Stimulated activated CD8-positive, alpha-beta memory T cell treated with anti-CD3 and anti-CD28 coated beads, Interleukin-12 subunit alpha, Interleukin-12 subunit beta, amount 100 ng/mL, for 4 hours (primary cell): Measurements from ENCODE around the gene C6.
"Not testable (repeated sequence)": the region's sequence is repeated elsewhere in the genome, so short reads cannot be mapped to it uniquely, and the experiment has no call there.

Experiments
- DNase-seq: peaks from one replicate; pipeline ENCODE4 v3.0.0-alpha.2; 2020; ENCODE audit warnings: low read depth

C6 gene

DNA sequence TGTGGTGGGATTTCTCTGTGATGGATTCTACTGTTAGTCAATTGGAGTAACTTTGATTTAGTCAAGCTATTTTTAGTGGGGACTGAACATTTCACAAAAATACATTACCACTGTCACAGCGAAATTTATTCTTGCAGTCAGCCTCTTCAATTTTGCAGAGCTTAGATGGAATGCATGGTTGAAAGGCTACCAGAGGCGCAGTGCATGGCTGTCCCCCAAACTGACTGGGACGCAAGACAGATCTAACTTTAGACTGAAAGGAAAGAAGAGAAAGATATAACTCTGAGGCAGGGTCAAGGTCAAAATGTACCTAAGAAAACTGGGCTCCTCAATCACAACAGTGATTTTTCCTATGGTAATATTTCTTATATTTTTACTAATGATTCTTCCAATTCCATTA lies 13.7 kb downstream of the C6 start:
- no peak for DNase-seq

DNA sequence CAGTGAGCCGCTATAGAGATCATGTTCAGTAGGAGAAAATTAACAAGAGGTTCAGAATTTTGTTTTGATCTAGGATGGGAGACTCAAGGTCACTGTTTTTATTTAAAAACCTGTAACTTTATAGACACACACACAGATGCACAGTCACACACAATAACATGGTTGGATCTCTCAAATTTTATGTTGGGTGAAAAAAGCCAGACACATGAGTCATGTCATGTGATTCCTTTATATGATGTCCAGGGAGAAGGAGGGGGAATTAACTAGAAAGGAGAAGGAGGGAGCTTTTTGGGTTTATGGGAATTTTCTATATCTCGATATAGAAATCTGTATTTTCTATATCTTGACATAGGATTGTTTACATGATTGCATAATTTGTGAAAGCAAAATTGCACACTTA lies 17.1 kb downstream of the C6 start:
- no peak for DNase-seq

DNA sequence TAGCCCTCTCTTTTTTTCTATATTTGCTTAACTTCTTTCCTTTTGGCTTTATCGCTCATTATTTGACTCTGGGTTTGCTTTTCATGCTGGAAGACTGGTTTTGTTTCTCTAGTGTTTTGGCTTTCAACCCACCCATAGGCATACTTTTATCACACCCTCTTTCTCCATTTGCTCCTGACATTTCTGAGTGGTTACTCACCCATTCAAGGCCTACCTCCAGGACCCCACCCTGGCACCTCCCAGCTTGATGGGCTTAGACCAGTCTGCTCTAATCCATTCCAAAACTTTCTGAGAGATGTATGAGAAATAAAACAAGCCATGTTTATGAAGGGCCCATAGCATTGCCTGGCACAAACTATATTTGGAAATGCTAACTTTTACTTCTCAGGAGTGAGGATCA lies 18.1 kb downstream of the C6 start:
- no peak for DNase-seq

DNA sequence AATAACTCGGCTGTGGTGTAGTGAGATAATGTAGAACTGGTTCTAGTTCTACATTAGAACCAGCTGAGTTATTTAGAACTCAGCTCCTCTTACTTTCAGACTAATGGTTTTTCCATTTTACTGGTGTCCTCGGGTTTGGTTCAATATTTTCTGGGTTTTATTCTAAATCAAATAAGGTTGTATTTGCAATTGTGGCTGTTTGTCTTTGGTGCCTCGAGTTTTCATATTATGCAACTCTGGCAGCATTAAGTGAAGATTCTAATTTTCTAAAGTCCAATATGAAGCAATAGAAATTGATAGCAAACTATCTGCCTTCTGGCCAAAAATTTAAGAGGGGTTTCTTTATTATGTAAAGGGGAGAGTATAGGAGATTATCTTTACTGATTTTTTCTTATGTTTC lies 19.0 kb downstream of the C6 start:
- DNase-seq, result no peak

DNA sequence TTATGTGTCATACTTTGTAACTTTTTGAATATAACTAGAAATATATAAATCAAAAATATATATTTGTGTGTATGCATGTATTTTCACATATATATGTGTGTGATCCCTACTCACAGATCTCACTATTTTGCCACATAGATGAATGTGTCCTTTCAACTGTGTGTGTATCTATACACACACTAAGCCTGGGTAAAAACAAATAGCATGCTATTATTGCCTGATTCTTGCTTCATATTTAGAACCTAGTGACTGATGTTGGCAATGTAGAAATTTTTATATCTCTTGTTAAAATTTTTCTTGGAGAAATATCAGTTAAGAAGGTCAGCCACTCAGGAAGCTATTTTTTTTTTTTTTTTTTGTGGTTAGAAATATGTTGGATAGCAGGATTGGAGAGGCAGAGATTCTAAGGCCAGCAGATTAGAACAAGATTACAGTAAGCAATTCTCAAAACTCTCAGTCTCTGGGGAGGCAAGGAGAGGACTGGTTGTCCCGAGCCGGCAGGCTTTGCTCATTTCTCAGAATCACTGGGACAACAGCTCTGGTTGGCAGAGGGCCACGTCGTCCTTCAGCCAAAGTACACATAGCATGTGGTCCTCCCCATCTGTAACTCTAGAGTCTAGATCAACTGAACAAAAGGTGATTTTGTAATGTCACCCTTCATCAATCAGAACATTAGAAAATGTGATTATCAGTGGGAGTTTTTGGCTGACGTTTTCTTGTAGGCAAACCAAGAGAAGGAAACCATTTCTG lies 19.7 kb downstream of the C6 start:
- DNase-seq, result no peak

DNA sequence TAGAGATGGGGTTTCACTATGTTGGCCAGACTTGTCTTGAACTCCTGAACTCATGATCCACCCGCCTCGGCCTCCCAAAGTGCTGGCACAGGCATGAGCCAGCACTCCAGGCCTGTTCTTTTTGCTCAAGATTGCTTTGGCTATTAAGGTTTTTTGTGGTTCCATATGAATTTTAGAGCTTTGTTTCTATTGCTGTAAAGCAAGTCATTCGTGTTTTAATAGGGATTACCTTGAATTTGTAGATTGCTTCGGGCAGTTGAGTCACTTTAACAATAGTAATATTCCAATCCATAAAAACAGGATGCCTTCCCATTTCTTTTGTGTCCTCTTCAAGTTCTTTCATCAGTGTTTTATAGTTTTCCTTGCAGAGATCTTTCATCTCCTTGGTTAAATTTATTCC lies 22.1 kb downstream of the C6 start:
- no peak for DNase-seq

DNA sequence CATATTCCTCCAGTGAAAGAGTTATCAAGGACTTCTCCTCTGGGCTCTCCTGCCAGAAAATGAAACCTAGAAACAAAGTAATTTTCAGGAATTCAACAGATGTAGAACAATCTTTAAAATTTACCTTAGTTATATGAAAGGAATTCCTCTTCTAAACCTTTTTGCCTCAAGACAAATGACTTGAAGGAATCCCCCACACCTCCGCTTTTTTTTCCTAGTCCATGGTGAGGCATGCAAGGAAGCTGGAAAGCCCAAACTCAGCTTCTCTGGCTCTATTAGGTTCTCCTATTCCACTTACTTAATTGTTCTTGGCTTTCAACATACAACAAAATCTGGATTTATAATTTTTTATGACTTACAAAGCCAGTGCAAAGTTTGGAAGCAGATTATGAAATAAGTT lies 27.2 kb downstream of the C6 start:
- no peak for DNase-seq

DNA sequence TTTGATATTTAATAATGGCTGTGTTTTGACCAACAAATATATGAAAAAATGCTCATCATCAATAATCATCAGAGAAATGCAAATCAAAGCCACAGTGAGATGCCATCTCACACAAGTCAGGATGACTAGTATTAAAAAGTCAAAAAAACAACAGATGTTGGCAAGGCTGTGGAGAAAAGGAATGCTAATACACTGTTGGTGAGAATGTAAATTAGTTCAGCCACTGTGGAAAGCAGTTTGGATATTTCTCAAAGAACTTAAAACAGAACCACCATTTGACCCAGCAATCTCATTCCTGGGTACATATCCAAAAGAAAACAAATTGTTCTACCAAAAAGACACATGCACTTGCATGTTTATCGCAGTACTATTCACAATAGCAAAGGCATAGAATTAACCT lies 30.0 kb downstream of the C6 start:
- DNase-seq, result not testable (repeated sequence)

DNA sequence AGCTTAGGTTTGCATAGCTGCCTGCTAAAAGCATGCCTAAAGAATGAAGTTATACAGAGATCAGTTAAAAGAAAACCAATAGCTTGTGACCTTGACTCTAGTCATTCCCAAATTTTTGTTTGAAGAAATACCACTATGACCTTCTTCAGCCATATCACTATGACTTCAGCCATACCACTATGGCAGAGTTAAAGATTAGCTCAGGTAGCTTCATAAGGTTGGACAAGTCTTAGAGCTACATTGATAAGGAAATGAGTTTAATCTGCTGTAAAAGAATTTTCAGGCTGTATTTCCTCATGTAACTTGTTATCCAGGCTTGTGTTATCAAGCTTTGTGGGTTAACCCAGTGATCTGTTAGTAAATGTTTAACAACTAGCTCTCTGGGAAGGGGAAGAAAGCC lies 30.7 kb downstream of the C6 start:
- no peak for DNase-seq

DNA sequence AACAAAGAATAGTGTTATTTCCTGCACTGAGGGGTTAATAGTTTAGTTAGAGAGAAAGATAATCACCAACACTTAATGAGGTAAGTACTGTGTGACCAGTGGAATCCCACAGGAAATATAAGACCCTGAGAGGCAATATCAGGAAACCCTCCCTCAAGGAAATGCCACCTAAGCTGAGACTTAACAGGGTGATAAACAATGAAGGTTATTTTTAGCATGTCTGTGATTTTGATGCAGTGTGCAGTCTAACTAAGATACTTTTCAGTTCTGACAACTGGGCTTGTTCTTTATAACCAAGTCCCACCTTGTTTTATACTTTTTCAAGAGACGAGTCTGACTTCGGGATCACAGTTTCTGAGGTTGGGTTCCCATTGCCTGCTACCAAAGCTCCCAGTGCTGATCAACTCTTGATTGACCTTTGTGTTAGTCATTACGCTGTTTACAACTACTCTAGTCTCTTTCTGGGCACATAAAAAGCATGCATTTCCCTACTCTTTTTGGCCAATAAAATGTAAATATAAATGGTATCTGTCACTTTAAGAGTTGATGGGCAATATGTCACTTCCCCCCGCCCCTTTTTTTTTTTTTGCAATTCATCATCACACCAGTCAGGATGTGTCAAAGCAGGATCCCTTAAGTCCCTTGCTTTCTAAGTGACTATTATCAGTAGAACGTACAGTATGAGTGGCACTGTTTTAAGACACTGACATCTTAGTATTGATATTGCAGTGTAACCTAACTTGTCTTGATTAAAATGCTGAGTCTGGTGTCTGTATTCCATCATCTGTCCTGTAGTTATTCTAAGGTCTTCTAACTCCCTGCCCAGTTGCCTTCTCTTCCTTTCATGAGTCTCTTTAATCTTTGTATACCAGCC lies 31.4 kb downstream of the C6 start:
- DNase-seq, result no peak

DNA sequence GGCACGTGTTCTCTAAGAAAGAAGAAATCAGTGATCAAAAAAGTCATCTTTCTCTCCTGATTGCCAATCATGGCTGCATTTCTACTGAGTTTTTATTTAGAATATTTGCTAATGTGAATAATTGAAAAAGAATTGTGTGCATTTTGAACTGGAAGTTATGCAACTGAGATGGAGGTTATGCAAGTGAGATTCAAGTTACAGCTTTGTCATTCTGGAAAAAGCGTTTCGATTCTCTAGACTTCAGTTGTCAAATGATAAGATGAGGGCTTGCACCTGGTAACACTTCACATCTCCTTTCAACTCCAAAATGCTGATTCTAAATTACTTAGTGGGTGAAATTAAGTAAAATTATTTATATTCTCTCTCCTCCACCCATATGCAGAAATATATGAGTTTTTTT lies 36.4 kb downstream of the C6 start:
- DNase-seq, result no peak

DNA sequence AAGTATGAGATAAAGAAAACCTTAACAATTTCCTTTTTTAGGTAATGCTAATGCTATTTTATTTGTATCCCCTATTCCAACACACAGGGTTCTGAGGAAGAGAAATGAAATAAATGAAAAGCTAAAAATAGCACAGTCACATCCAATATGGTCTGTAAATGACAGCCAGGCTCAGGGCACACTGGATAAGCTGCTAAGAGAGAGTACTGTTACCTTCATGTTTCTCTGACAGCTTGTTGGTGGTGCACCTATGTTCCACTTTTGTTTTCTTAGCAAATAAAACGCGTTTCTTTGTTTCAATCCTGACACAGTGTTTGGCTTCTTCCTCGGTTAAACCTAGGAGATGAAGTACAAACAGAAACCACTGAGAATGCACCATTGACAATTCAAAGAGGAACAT lies 41.3 kb downstream of the C6 start:
- no peak for DNase-seq

DNA sequence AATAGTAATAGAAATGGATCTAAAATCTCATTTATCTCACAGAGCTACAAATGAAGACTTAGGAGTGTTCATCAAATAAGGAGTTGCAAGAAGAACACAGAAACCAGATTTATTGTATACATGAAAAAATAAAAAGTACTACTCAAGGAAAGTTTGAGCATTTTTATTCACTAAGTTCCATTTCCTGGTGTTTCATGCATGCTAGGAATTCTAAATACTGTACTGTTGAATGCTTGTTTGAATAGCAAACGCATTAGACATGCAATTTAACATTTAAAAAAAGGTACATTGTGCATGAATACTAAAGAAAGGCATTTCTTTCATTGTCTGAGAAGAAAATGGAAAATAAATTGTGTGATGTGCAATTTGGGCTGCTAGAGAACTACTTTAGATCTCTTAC lies 52.1 kb downstream of the C6 start:
- no peak for DNase-seq

DNA sequence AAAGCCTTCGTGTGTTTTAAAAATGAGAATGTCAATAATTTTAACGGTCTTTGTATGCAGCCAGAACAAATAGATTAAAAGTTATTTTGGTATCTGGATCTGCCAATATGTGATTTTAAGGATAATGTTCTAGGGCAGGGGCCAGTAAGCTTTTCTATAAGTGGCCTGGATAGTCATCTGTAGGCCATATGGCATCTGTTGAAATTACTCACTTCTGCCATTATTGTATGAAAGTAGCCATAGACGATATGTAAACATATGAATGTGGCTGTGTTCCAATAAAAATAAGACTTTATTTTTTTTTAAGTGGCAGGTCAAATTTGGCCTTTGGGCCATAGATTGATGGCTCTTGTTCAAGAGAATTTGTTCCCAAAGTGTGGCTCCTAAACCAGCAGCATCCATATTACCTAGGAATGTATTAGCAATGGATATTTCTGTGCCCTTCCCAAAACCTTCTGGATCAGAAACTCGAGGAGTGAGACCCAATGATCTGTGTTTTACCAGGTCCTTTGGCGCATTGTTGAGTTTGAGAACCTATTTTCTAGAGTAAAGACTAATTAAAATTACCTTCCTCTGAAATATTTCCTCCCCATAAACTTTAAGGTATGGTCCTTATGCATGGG lies 55.9 kb downstream of the C6 start:
- DNase-seq, result no peak

DNA sequence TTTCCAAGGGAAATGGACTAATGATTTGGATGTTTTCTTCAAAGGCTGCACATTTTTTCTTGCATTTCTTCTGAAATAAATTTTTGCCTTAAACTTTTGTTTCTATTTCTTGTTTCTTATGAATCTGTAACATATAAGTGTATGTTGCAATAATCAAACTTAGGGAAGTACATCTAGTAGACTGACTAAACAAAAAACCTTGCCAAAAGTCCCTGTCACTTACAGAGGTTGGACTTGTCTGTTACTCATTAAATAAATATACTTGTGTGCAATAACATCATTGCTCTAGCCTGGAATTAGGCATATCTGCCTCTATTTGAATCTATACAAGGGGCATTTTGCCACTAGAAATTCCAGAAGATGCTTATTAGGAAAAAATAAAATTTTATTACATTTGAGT lies 56.6 kb downstream of the C6 start:
- no peak for DNase-seq

DNA sequence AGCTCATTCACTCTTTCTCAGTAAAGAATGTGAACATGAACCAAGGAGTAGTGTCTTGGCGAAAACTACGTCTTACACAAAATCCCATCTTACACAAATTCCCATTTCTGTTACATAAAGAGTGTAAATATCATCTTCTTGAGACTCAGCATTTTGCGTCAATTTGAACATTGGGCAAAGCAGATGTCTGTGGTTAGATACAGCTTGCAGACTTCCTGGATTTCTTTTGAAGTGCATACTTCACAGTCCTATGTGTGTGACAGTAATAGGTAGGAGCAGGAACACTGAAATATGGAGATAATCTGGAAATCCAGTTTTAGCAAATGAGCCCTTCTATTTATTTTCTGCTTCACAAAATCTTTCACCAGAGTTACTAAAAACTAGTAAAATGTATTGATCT lies 58.8 kb downstream of the C6 start:
- DNase-seq, result no peak

DNA sequence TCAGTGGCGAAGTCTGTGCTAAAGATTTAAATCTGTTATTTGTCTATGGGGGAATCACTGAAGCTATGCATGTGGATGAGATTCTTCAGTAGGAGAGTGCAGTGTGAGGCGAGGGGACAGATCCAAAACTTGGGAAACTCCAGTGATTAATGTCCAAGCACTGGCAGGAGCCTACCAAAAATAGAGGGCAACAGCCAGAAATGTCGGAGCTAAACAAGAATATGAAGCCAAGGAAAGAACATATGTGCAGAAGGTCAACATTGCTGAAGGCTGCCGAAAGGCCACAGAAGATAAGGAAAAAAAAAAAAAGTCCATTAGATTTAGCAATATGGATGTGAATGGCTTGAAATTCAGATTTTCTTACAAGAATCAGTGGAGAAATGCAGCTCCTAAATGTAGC lies 61.8 kb downstream of the C6 start:
- no peak for DNase-seq

DNA sequence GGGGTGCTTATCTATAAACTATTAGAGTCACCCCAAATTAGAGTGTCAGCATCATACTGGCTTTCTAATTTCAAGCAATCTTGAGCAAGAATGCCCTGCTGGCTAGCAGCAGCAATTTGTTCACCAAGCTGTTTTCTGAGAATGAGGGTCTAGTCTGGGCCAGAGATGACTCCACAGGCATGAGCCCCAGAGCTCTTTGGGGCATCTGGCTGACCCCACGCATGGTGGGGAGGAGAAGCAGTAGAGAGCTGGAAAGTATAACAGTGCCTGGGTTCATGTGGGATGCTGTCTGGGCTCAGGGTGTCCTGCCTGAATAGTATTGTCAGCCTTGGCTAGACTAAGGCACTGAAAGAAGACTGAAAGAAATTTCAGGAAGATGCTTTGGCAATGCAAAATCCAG lies 64.9 kb downstream of the C6 start:
- DNase-seq, result no peak

DNA sequence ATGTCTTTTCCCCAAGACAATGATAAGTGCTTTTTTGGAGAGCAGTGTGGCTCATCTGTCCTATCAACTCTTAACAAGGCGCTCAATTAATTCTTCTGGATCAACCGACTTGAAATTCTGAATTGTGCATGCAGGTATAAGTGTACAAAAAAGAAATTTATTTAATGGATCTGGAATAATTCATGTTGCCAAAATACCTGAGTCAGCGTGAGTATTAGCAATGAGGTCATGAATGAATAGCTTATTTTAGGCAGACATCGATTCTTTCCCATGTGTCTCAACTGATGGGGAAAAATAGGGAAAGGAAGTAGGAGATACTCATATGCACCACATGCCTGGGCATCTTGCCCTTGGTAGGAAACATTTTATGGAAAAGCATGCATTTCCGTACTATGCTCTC lies 68.0 kb downstream of the C6 start:
- no peak for DNase-seq

DNA sequence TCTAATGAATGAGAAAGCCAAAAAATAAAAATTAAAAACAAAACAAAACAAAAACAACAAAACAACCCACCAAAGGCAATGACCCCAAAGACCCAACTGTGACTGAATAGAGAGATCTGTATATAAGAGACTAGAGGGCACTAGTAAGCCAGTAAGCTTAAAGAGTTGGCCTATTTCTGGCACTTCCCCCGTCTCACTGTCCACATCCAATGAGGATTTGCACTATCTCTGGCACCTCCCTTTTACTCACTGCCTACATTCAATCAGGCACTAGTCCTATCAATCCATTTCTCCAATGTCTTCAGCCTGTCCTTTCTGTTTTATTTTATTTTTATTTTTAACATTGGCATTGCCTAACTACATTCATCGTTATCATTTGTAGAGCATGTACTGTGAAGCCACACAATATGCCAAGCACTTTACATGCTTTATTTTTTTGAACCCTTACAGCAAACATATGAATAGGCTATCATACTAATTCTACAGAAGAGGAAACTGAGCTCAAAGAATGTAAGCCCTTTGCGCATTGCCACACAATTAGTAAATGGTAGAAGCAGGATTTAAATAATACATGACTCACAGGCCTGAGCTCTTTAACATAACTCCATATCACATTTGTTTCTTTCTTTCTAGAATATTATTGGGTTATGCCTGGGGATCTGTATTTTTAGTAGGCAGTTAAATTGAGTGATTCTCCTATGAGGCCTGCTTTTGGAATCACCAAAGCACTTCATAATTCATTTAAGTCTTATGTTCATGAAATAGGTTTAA lies 70.0 kb downstream of the C6 start:
- no peak for DNase-seq

DNA sequence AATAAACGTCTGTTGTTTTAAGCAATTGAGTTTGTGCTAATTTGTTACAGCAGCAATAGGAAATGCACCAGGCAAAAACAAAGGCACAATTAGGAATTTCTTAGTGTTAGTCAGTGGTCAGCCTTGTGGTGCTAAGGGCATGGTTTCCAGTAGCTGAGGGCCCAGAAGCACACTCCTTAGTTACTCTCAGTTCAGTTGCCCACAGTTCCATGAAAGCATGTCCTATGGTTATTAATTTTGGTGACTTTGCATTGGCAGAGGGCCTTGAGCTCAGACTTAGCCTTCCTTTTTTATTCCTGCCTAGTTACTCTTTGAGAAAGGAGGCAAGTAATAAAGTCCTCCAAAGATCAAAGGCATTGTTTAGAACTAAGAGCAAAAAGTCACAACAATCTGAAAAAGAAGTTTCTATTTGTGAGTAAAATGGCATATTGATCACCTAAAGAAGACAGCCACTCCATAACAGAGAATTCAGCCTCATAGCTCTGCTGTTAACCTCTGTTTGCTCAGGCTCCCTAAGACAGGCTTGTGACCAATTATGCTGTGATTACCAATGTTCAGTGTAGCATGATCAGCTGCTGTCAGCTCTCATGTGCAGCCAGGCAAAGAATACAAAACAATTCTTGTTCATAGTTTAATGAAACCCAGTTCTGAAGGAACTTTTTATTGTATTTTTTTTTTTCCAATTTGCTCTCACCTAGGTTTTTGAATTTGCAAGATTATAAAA lies 85.2 kb downstream of the C6 start:
- no peak for DNase-seq

DNA sequence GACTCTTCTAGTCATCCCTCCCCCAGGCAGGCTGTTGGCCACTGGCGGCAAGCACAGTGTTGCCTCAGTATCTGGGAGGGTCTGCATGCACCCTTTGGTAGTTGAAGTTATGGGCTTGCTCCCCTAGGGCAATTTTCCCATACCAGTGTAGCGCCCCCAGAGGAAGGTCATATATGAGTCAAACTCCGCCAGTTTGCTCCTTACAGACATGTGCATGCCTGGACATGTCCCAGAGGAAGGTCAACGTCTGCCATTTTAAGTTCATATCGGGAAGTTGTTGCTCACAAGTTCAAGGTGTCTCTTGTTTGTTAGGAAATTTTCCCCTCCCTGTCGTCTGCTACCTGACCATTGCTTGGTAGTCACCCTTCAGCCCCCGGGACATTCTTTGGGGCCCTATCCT lies 90.9 kb downstream of the C6 start:
- DNase-seq, result no peak
